H1 (cell line): ENCODE measurements around the gene CIB4. TPM values are rescaled to one million over a fixed set of nuclear protein-coding genes. Genes with fewer than 3 reads are reported as not detected.

Experiments
- CTCF ChIA-PET: fragments of 300-600 bp; sonication (Branson Sonifier 250); formaldehyde crosslinking; loops from one replicate; lab custom pipeline; 2021; ENCODE audit not compliant: partially characterized antibody; lab: Charles Lee
- POLR2A ChIA-PET: fragments of 300-600 bp; sonication (Branson Sonifier 250); formaldehyde crosslinking; loops from one replicate; lab custom pipeline; 2021; ENCODE audit warnings: inconsistent platforms; ENCODE audit not compliant: partially characterized antibody; lab: Charles Lee
- DNase-seq, 2 experiments: peaks; one replicate each; pipeline versions ENCODE4 v3.0.0 to v3.0.0-alpha.2; 2010 to 2022; ENCODE audit warnings: low spot score in 2 of 2, low read depth in 1 of 2, mixed read lengths in 1 of 2
- FAIRE-seq: peaks from 2 replicates; lab custom pipeline; 2011; peaks lifted over from hg19 to GRCh38; lab: Jason Lieb, UNC
- H2AFZ ChIP-seq: 2 replicates; pipeline ENCODE4 v1.8.1; 2012; ENCODE audit warnings: low read length, inconsistent platforms
- H2AK5ac ChIP-seq: 2 replicates; pipeline ENCODE4 v1.6.1; 2013; ENCODE audit warnings: low read depth, low read length
- H2BK120ac ChIP-seq: replicated peaks from 2 replicates; pipeline ENCODE3; 2013; ENCODE audit warnings: low read depth, low read length, inconsistent platforms
- H2BK12ac ChIP-seq: 2 replicates; pipeline ENCODE4 v1.6.1; 2013; ENCODE audit warnings: low read depth, low read length
- H2BK15ac ChIP-seq: 2 replicates; pipeline ENCODE4 v1.6.1; 2013; ENCODE audit warnings: low read length
- H2BK20ac ChIP-seq: 2 replicates; pipeline ENCODE4 v1.6.1; 2013; ENCODE audit warnings: low read length
- H2BK5ac ChIP-seq: 2 replicates; pipeline ENCODE4 v1.6.1; 2013; ENCODE audit warnings: low read depth, low read length
- H3K14ac ChIP-seq: 2 replicates; pipeline ENCODE4 v1.6.1; 2013; ENCODE audit warnings: inconsistent platforms; ENCODE audit not compliant: insufficient read length
- H3K18ac ChIP-seq: 2 replicates; pipeline ENCODE4 v1.6.1; 2013; ENCODE audit warnings: low read length; ENCODE audit errors: extremely low read depth
- H3K23ac ChIP-seq: 2 replicates; pipeline ENCODE4 v1.6.1; 2013; ENCODE audit warnings: inconsistent platforms; ENCODE audit not compliant: insufficient read length
- H3K23me2 ChIP-seq: 2 replicates; pipeline ENCODE4 v1.6.1; 2013; ENCODE audit warnings: low read depth, low read length
- H3K27ac ChIP-seq: 2 replicates; pipeline ENCODE4 v1.6.1; 2011; ENCODE audit warnings: low read depth, low read length, inconsistent platforms
- H3K27me3 ChIP-seq, 4 experiments: replicated peaks in 1 of 4; 1 replicate in 1 of 4; 2 replicates in 3 of 4; pipeline versions ENCODE4 v1.6.1 to v1.8.1; 2011 to 2013; ENCODE audit warnings: low read length in 3 of 4, mild to moderate bottlenecking in 3 of 4, inconsistent platforms in 2 of 4, mixed read lengths in 2 of 4, moderate library complexity in 1 of 4; ENCODE audit not compliant: control insufficient read depth in 3 of 4, insufficient read depth in 3 of 4; ENCODE audit errors: extremely low read depth in 1 of 4
- H3K36me3 ChIP-seq, 4 experiments: 2 replicates each; pipeline versions ENCODE4 v1.6.1 to v1.8.1; 2011 to 2013; ENCODE audit warnings: mild to moderate bottlenecking in 4 of 4, low read length in 3 of 4, moderate library complexity in 2 of 4, control low read depth in 1 of 4, inconsistent platforms in 1 of 4; ENCODE audit not compliant: insufficient read depth in 4 of 4, control insufficient read depth in 2 of 4
- H3K4ac ChIP-seq: replicated peaks from 2 replicates; pipeline ENCODE3; 2013; ENCODE audit warnings: low read length, low read depth, mixed read lengths, inconsistent platforms; ENCODE audit not compliant: insufficient read length
- H3K4me1 ChIP-seq, 4 experiments: replicated peaks in 1 of 4; 1 replicate in 1 of 4; 2 replicates in 3 of 4; pipeline versions ENCODE4 v1.6.1 to v1.8.1; 2011 to 2013; ENCODE audit warnings: low read length in 3 of 4, inconsistent platforms in 2 of 4, mixed read lengths in 1 of 4; ENCODE audit not compliant: insufficient read depth in 4 of 4, control insufficient read depth in 3 of 4
- H3K4me2 ChIP-seq, 2 experiments: 2 replicates each; pipeline versions ENCODE4 v1.6.1 to v1.8.1; 2011 to 2013; ENCODE audit warnings: low read depth in 2 of 2, low read length in 2 of 2, control low read depth in 1 of 2, inconsistent platforms in 1 of 2, mild to moderate bottlenecking in 1 of 2; ENCODE audit not compliant: insufficient read depth in 1 of 2
- H3K4me3 ChIP-seq, 4 experiments: fragments of 200-600, 300-600 bp in 1 of 4; sonication (generic), shearing (Covaris generic), sonication (Bioruptor Twin) in 1 of 4; 2 replicates each; pipeline versions ENCODE4 v1.5.1 to v1.8.1; 2011 to 2016; ENCODE audit warnings: low read length in 4 of 4, low read depth in 3 of 4, control low read depth in 2 of 4, inconsistent platforms in 2 of 4, mild to moderate bottlenecking in 2 of 4, mixed read lengths in 1 of 4, moderate library complexity in 1 of 4; ENCODE audit not compliant: insufficient read depth in 2 of 4; ENCODE audit errors: extremely low read depth in 1 of 4
- H3K56ac ChIP-seq: replicated peaks from 2 replicates; pipeline ENCODE3; 2013; ENCODE audit warnings: low read depth, mild to moderate bottlenecking, mixed read lengths, low read length, inconsistent platforms; ENCODE audit not compliant: insufficient read length
- H3K79me1 ChIP-seq: 2 replicates; pipeline ENCODE4 v1.6.1; 2013; ENCODE audit warnings: low read depth, low read length, control low read depth
- H3K79me2 ChIP-seq, 2 experiments: 2 replicates each; pipeline versions ENCODE4 v1.6.1 to v1.8.1; 2012 to 2013; ENCODE audit warnings: low read length in 2 of 2, mild to moderate bottlenecking in 2 of 2, inconsistent platforms in 1 of 2; ENCODE audit not compliant: insufficient read depth in 2 of 2, control insufficient read depth in 1 of 2
- H3K9ac ChIP-seq, 4 experiments: replicated peaks in 1 of 4; 1 replicate in 1 of 4; 2 replicates in 3 of 4; pipeline versions ENCODE4 v1.6.1 to v1.8.1; 2011 to 2013; ENCODE audit warnings: low read depth in 3 of 4, low read length in 3 of 4, control low read depth in 2 of 4, mild to moderate bottlenecking in 2 of 4, moderate library complexity in 2 of 4, inconsistent platforms in 1 of 4; ENCODE audit errors: extremely low read depth in 1 of 4
- H3K9me3 ChIP-seq, 2 experiments: 2 replicates each; pipeline versions ENCODE4 v1.6.1 to v1.8.1; 2012 to 2013; ENCODE audit warnings: mild to moderate bottlenecking in 2 of 2, moderate library complexity in 2 of 2, control low read depth in 1 of 2, inconsistent platforms in 1 of 2, low read depth in 1 of 2, low read length in 1 of 2, mixed read lengths in 1 of 2; ENCODE audit not compliant: insufficient read depth in 2 of 2
- H4K20me1 ChIP-seq, 2 experiments: replicated peaks in 1 of 2; 2 replicates each; pipeline versions ENCODE3 to v1.8.1; 2011 to 2013; ENCODE audit warnings: inconsistent platforms in 2 of 2, low read length in 2 of 2, mild to moderate bottlenecking in 1 of 2; ENCODE audit not compliant: insufficient read depth in 2 of 2, control insufficient read depth in 1 of 2
- H4K5ac ChIP-seq: 2 replicates; pipeline ENCODE4 v1.6.1; 2013; ENCODE audit warnings: low read length, low read depth, mixed read lengths, inconsistent platforms; ENCODE audit not compliant: insufficient read length
- H4K8ac ChIP-seq: 2 replicates; pipeline ENCODE4 v1.8.0; 2013; ENCODE audit warnings: mild to moderate bottlenecking, moderate library complexity, low read length, inconsistent platforms; ENCODE audit not compliant: insufficient read depth; ENCODE audit errors: extremely low read depth
- H4K91ac ChIP-seq: replicated peaks from 2 replicates; pipeline ENCODE3; 2013; ENCODE audit warnings: low read length, mixed read lengths, inconsistent platforms; ENCODE audit not compliant: insufficient read length
- BRCA1 ChIP-seq: IDR thresholded peaks from 2 replicates; pipeline ENCODE4 v1.6.1; 2012; ENCODE audit warnings: low read depth, low read length, improper control_type of control experiment
- CTCF ChIP-seq, 3 experiments: IDR thresholded peaks; 1 replicate in 2 of 3; 2 replicates in 1 of 3; pipeline versions ENCODE4 v1.5.1 to v1.6.1; 2011; ENCODE audit warnings: low read length in 3 of 3, mild to moderate bottlenecking in 3 of 3, inconsistent platforms in 2 of 3, low read depth in 1 of 3, moderate library complexity in 1 of 3; ENCODE audit not compliant: insufficient read depth in 1 of 3; ENCODE audit errors: control extremely low read depth in 1 of 3
- EZH2 ChIP-seq: fragments of 200-600 bp; sonication (generic); IDR thresholded peaks from 2 replicates; pipeline ENCODE4 v1.7.1; 2012; ENCODE audit warnings: low read depth, mild to moderate bottlenecking, moderate library complexity, low read length, inconsistent platforms; ENCODE audit not compliant: severe bottlenecking
- GTF2F1 ChIP-seq: IDR thresholded peaks from 2 replicates; pipeline ENCODE4 v1.6.1; 2012; ENCODE audit warnings: low read depth, low read length, improper control_type of control experiment, borderline replicate concordance
- KDM5A ChIP-seq: fragments of 200-600 bp; IDR thresholded peaks from 2 replicates; pipeline ENCODE4 v1.7.1; 2012; ENCODE audit warnings: mild to moderate bottlenecking, low read length, inconsistent platforms, mixed read lengths
- POLR2A ChIP-seq, 2 experiments: IDR thresholded peaks; 1 replicate in 1 of 2; 2 replicates in 1 of 2; pipeline ENCODE4 v1.6.1; 2011; ENCODE audit warnings: low read depth in 2 of 2, low read length in 2 of 2, mild to moderate bottlenecking in 2 of 2; ENCODE audit errors: control extremely low read depth in 1 of 2
- RAD21 ChIP-seq, 2 experiments: IDR thresholded peaks in 1 of 2; conservative IDR thresholded peaks in 1 of 2; 2 replicates each; pipeline ENCODE4 v1.6.1; 2011; ENCODE audit warnings: low read depth in 2 of 2, low read length in 2 of 2, improper control_type of control experiment in 1 of 2, inconsistent platforms in 1 of 2, mild to moderate bottlenecking in 1 of 2, moderate library complexity in 1 of 2
- RNF2 ChIP-seq: fragments of 200-900, 300-1000 bp; sonication (generic); IDR thresholded peaks from 2 replicates; pipeline ENCODE4 v1.7.1; 2016; ENCODE audit warnings: borderline replicate concordance, low read depth, mild to moderate bottlenecking, antibody characterized with exemption, low read length; ENCODE audit not compliant: poor library complexity, severe bottlenecking; ENCODE audit errors: missing control alignments
- YY1 ChIP-seq: IDR thresholded peaks from 2 replicates; pipeline ENCODE4 v1.6.1; 2011; ENCODE audit warnings: low read depth, mild to moderate bottlenecking, low read length
- WGBS, 2 experiments: shearing (Covaris generic) in 1 of 2; methylation state at CpG; one replicate each; pipeline versions ENCODE4 v1.1.6 to v1.1.7; 2013 to 2015; ENCODE audit warnings: low lambda C conversion rate in 2 of 2, mixed read lengths in 2 of 2, inconsistent platforms in 1 of 2, low coverage in 1 of 2, missing lambda C conversion rate in 1 of 2; ENCODE audit not compliant: insufficient replicate concordance in 2 of 2, insufficient coverage in 1 of 2, insufficient read length in 1 of 2; ENCODE audit errors: extremely low coverage in 1 of 2, missing lambda C conversion rate in 1 of 2; 5-methylcytosine and 5-hydroxymethylcytosine counted together
- polyA plus RNA-seq, 7 experiments: library from polyadenylated mRNA; depleted of rRNA in 3 of 7; stranded (reverse) in 5 of 7; unstranded in 2 of 7; fragments of >200 nt in 5 of 7; fragments of 200-250 nt in 2 of 7; gene quantifications; 1 replicate in 5 of 7; 2 replicates in 1 of 7; 4 replicates in 1 of 7; pipeline versions ENCODE4 v1.2.1 to v1.2.3, GENCODE V29; 2011 to 2013; ENCODE audit warnings: missing spikeins in 2 of 7, mixed read lengths in 2 of 7
- total RNA-seq: library from RNA; stranded (reverse); fragmentation: NEBNext Ultra II Directional; extraction: Animal tissue kit (Norgen Biotek cat#: 25700); gene quantifications from 2 replicates; pipeline ENCODE4 v1.2.1, GENCODE V29; 2021

CIB4 gene
- total and polyA plus RNA-seq, 2 of the 8 experiments (the other 6 are each of a cell fraction or from before 2014, with no cell fraction given) = not detected

DNA sequence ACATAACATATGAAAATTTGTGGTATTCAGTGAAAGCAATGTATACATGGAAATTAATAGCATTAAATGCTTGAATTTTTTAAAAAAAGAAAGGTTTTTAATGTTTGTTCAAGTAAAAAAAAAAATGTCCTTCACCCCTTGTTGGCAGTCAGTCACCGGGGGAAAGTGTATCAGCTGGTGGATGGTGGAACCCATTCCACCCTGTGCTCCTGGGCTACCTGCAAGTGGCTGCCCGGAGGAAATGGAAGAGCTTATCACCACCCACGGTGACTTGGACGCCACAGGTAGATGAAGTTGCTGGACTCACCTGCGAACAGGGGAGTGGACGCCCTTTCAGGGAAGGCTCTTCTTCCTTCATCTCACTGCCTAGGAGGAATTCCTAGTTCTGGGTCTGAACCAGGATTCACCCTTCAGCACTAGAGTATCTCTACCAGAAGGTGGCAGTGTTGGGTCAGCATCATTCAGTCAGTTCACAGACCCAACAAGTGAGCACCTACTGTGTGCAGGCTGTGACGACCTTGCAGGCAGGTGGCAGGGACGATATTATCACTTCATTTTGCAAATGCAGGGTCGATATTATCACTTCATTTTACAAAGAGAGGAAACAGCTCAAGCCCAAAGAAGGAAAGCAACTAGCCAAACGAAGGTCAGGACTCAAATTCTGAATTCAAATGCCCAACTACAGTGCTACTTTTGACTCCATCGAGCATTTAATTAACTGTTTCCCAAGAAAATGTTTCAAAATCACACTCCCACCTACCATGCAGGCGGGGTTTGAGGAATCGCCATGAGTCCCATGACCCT lies 35.8 kb downstream of the CIB4 start:
- H3K23me2 ChIP-seq = no peaks in the 10 kb centered on the region
- H3K4ac ChIP-seq = no peak overlapping the region
- H3K27me3 ChIP-seq = no peaks in the 10 kb centered on the region
- H4K91ac ChIP-seq = no peak overlapping the region
- H2BK5ac ChIP-seq = no peak overlapping the region
- H2BK120ac ChIP-seq = no peak overlapping the region
- H2AFZ ChIP-seq = no peak overlapping the region
- no peak overlapping the region for H3K14ac ChIP-seq
- FAIRE-seq = peak; percentile 98
- WGBS, 2 experiments = 40% methylated on average over 13 of the region's 13 CpGs; no CpG with 5 or more reads in 1 of the 2 experiments
- peak; percentile 36 to 72 for DNase-seq
- H4K8ac ChIP-seq = no peak overlapping the region
- H3K36me3 ChIP-seq = no peaks in the 10 kb centered on the region
- H2BK12ac ChIP-seq = no peak overlapping the region
- H3K9me3 ChIP-seq = no peaks in the 10 kb centered on the region
- H2BK20ac ChIP-seq = no peak overlapping the region
- ChIA-PET POLR2A (interaction anchor here (0.7 kb wide), 1 partner anchor 140 kb away, joined by 3 read pairs; no protein-coding TSS in a partner anchor), CTCF (interaction anchor here (0.6 to 17.4 kb wide), 45 partner anchors 9 to 236 kb away, joined by 3 to 367 read pairs (median 4); partner anchors contain the start of genes CIB4 and SLC35F6)
- no peak overlapping the region for H3K4me3 ChIP-seq
- H3K9ac ChIP-seq = no peak overlapping the region
- no peak overlapping the region for H3K27ac ChIP-seq
- no peak overlapping the region for H4K5ac ChIP-seq
- H3K56ac ChIP-seq = no peak overlapping the region
- H3K4me2 ChIP-seq = no peak overlapping the region
- H3K18ac ChIP-seq = no peak overlapping the region
- no peaks in the 10 kb centered on the region for H3K79me1 ChIP-seq
- H3K23ac ChIP-seq = no peak overlapping the region
- no peaks in the 10 kb centered on the region; a peak in 2 of 7 replicates for H3K4me1 ChIP-seq
- H2BK15ac ChIP-seq = 0 out of 2 replicates have a peak overlapping the region, but pooled peaks have one; percentile 46
- no peaks in the 10 kb centered on the region for H4K20me1 ChIP-seq
- no peaks in the 10 kb centered on the region for H3K79me2 ChIP-seq
- H2AK5ac ChIP-seq = no peak overlapping the region
- TF ChIP-seq EZH2 = no peak
- no peak for TF ChIP-seq RNF2
- no peak for TF ChIP-seq YY1
- peak; percentile 94 to 98 for TF ChIP-seq RAD21 (IDR thresholded peaks at IDR 0.05 in 1 of 2, conservative IDR thresholded peaks at IDR 0.05 in 1 of 2; ENCODE audit: low read depth in 2 of 2, low read length in 2 of 2)
- no peak for TF ChIP-seq GTF2F1
- TF ChIP-seq POLR2A (IDR thresholded peaks at IDR 0.05; ENCODE audit: control extremely low read depth in 1 of 2, low read depth in 2 of 2, low read length in 2 of 2) = no peak
- TF ChIP-seq BRCA1 = no peak
- TF ChIP-seq CTCF (IDR thresholded peaks at IDR 0.05; ENCODE audit: control extremely low read depth in 1 of 3, insufficient read depth in 1 of 3, low read depth in 1 of 3, low read length in 3 of 3) = peak; percentile 62 to 96 (median 90)
- no peak for TF ChIP-seq KDM5A
